ENCODE results near the gene SPRY4.

- no peak for TF ChIP-seq POLR2AphosphoS5 (IDR thresholded peaks at IDR 0.05; ENCODE audit: borderline replicate concordance, low read depth, low read length)
- no peak for TF ChIP-seq EZH2 (IDR thresholded peaks at IDR 0.05)
- no peak for TF ChIP-seq FOXP2 (optimal IDR thresholded peaks at IDR 0.05; ENCODE audit: control extremely low read depth, extremely low read length, insufficient read depth)
Measured at GRCh38 chr5:142330444-142330843, 5.6 kb upstream of the SPRY4 start.

Data from SK-N-MC (cell line).